Activated T-cell treated with anti-CD3 and anti-CD28 coated beads, Interleukin-2, amount 50 U/mL, for 48 hours (primary cell): ENCODE measurements around the gene CCNQ.

ENCODE experiments used
- DNase-seq, 2 experiments: peaks; one replicate each; pipeline ENCODE4 v3.0.0-alpha.2; 2020

Gene CCNQ

GRCh38 chrX:153595859-153596857 lies 2.8 kb downstream of the CCNQ start:
- DNase-seq, result no peak

DNA sequence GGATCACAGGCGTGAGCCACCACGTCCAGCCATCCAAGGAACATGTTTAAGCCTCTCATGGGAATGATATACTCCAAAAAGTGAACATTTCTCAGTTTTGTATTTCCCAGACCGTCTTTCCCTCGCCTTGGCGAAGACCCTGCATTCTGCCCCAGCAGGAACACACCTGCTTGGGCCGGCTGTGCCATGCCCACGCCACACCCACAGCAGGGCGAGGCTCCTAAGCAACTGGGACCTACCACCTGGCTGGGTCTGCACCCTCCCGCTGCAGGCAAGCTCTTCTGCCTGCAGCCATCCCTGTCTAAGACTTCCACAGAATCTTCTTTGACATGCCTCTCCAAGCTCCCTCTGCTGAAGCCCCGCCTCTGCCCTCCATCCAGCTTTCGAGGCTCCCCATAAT lies 3.6 kb downstream of the CCNQ start:
- DNase-seq, result no peak

GRCh38 chrX:153593811-153594500 lies 5.0 kb downstream of the CCNQ start:
- DNase-seq, result no peak

DNA sequence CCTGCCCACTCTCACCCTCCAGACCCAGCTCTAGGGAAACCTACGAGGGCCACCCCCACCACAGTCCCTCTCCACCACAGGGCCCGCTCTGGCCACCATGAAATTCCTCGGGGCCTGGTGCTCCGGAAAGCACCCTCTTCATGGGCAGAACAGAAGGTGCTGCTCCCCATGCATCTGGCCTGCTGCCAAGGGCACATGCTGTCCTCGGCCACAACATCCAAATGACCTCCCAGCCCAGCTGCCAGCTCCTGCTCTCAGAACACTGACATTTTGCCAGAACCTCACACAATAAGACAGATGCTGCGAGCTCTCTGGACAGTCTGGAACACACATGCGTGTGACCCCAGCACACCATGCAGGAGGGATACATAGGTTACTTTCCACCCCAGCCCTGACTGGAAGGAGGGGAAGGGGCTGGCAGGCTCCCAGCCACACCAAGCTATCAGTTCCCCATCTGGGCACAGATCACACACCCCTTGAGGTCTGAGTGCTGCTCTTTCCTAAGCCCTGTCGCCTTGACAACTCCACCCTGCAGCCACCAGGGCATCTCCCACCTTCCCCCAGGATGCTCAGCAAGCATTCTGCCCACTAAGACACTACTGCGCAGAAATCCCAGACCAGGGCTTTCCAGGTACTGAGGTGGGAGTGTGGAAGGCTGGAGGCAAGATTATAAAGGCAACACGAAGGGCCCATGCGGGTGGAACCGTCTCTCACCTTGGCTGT lies 5.8 kb downstream of the CCNQ start:
- DNase-seq, result no peak

DNA sequence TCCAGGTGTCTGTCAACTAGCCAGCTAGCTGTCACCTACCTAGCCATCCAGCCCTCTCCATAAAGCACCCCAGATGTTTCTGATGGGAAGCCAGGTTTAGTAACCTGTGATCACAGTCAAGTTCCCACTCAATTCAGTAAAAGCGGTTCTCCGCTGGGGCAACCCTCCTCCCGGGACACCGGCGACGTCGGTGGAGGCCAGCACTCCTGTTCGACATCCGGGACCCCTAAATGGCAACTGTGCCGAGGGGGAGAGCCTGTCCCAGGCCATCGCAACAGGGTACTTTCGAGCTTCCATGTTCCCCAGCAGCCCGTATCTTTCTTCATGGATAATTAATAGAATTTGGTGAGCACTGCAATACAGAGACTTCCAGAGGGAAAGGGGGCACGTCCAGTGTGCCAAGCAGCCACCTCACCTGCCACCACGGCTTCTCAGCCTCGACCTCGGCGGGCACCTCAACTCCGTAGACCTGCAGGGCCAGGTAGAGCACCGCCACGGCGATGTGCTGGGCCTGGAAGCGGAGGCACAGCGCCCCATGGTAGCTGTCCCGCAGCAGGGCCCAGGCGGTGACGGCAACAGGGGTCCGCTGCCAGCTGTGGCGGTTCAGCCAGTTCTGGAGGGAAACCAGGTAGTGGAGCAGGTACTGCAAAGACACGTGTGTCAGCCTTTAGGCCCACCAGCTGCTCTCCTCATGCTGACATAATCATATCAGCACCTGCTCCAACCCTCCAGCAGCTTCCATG lies 6.7 kb downstream of the CCNQ start:
- DNase-seq, result no peak

DNA sequence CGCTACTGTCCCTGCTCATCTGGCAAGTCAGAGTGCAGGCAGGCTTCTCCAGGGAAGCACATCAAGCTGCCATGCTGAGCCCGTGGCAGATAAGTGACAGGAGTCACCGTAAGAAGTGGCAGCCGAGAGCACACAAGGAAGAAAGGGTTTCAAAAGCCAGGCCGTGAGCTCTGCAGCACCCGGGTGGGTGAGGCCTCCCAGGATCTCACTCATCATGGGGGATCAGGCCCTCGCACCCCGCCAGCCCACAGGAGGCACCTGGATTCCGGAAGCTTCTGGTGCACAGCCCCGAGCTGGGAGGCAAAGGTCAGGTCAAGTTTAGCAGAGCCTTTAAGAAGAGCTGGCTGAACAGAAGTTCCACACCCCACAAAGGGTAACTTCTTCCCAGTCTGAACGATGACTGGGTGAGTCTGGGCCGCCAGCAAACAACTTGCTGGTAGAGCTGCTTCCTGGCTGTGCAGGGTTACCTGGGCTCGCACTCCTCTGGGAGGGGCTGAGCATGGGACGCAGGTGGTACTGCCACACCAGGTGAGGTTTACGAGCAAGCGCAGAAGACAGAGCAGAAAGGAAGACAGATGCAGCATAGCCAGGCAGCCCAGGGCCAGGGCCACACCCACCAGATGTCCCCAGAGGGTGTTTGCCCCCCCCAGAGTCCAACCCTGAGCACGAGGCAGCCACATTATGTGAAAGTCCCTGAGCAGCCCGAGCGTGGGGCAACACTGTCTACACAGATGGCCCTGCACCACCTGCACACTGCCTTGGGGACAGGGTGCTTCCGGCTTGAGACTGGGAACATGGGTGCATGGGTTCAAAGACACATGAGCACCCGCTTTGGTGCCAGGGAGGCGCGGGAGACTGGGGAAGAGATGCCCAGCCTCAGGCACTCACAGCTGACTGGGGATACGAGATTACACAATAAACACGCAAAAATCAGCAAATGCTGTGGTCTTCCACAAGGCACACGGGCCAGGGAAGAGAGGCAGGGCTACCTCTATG lies 7.7 kb downstream of the CCNQ start:
- DNase-seq, result no peak

DNA sequence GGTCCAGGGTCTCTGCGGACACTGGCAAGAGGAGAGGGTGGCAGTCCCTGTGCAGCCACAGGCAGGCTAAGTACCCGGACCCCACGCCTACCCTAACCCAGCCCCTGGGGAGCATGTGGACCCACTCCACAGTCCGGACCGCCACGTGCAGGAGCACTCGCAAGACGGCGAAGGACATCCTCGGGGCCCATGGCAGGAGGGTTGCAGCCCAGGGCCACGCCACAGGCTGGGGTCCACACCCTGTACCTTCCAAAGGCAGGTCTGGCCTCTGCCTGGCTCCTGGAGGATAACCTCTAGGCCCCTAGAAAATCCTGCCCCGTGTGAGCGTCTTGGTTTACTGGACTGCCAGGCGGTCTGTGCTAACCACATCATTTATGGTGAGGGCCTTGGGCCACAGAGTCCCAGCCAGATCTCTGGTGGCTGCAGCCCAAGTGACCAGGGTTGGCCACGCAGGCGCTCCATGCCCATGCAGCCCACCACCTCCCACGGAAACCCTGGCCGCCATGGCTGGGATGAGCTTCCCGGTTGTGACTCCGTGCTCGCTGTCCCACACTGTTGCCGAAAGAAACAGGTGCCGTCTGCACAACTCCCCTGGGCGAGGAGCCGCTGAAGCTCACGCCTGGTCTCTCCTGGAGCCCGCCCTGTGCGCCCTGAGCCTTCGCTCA lies 10.0 kb downstream of the CCNQ start:
- no peak for DNase-seq

- no peak for DNase-seq
Observed at GRCh38 chrX:153588021-153588781, 10.7 kb downstream of the CCNQ start.

- no peak for DNase-seq
Observed at GRCh38 chrX:153587342-153587741, 11.6 kb downstream of the CCNQ start.

GRCh38 chrX:153585827-153586226 lies 13.1 kb downstream of the CCNQ start:
- no peak for DNase-seq

- no peak for DNase-seq
Observed at GRCh38 chrX:153583433-153583832, 15.5 kb downstream of the CCNQ start.

GRCh38 chrX:153582896-153583295 lies 16.0 kb downstream of the CCNQ start:
- peak; percentile 56 to 71 for DNase-seq

DNA sequence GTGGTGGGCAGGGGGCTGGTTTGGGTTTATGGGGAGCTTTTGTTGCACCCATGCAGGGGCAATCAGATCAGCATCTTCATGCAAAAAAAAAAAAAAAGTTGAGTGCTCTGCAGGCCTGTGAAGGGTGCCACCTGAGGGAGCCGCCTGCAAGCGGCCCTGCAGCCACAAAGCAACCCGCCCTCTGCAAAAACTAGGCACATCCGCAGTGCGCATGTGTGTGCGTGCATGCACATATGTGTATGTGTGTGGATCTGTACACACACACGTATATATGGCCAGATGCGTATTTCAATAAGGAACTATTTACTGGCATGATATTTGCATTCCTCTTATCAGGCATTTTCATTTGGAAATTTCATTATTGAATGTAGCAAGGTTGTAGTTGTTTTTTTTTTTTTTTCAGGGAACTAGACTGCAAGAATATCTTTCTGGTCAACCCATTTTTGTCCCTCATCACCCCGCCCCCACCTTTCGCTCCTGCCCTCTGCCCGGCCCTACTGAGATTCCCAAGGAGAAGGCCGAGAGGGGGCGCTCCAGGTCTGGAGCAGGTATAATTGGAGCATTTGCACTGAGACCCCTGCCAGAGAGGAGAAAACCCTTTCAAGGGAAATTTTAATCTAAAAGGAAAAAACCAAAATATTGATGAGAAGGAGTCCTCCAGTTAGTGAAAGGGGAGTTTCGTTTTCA lies 18.1 kb downstream of the CCNQ start:
- DNase-seq, result no peak

GRCh38 chrX:153578889-153579288 lies 20.1 kb downstream of the CCNQ start:
- DNase-seq, result no peak

DNA sequence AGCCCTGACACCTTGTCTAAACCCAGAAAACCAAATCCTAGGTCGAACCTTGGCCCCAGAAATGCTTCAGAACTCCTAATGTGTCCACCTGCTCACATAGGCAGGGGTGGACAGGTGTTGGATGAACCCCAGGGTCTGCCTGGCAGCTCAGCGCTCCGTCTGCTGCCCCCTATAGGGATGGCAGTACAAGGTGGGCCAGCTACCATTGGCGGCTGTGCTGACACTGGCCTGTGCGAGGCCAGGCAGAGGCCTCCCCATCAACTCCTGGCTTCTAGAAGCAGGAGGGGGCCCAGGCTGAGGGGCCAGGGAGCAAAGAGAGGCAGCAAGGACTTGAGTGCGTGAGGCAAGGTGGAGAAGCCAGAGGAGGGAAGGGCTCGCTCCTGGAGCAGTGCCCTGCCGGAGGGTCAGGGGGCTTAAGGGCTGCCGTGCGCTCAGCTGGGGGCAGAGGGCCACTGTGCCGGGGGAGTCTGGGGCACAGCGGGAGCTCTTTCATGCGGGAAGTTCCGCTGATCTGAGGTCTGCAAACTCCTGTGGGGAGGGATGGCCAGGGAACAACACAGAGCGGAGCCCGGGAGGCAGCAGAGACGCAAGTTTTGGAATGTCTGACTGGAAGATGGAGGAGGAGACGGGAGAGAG lies 20.6 kb downstream of the CCNQ start:
- DNase-seq, result no peak

GRCh38 chrX:153576961-153577360 lies 22.0 kb downstream of the CCNQ start:
- no peak for DNase-seq

DNA sequence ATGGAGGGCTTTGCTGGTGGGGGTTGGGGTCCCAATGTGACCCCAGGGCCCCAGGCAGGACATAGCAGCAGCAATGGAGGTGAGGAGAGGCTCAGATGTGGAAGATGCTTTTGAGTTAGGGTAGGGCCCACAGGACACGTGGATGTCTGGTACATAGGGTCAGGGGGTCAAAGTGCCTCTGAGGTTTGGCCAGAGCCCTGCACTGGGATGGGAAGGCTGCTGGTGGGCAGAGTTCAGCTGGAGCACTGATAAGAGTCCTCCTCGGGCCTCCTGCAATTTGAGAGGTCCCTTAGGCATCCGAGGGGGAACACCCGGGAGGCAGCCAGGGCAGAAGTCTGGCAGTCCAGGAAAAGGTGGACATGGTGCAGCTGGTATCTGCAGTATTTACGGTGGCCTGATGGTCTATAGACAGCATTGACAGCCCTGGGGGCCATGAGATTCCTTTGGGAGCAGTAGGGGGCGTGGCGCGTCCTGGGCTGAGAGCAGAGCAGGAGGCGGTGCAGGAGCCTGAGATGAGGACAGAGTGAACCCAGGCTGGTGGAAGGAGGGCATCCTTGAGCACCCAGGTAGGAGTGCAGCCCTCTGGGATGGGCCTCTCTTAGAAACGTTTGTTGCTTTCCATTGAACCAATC lies 22.6 kb downstream of the CCNQ start:
- DNase-seq, result no peak

GRCh38 chrX:153573984-153574383 lies 25.0 kb downstream of the CCNQ start:
- DNase-seq, result peak in 1 of 2 experiments; percentile 25
